ENCODE data around the gene AKAP13.
A peak's percentile ranks its signal among the peaks of the same experiment; 100 is the strongest.

AKAP13 gene

GRCh38 chr15:85619992-85620689, 239.7 kb downstream of the AKAP13 start:
- ChIA-PET POLR2A (no interaction called here), CTCF (interaction anchor here (1.2 to 1.3 kb wide), 2 partner anchors 12 to 110 kb away, joined by 3 read pairs; no protein-coding TSS in a partner anchor)
- TF ChIP-seq, protein P1, sequence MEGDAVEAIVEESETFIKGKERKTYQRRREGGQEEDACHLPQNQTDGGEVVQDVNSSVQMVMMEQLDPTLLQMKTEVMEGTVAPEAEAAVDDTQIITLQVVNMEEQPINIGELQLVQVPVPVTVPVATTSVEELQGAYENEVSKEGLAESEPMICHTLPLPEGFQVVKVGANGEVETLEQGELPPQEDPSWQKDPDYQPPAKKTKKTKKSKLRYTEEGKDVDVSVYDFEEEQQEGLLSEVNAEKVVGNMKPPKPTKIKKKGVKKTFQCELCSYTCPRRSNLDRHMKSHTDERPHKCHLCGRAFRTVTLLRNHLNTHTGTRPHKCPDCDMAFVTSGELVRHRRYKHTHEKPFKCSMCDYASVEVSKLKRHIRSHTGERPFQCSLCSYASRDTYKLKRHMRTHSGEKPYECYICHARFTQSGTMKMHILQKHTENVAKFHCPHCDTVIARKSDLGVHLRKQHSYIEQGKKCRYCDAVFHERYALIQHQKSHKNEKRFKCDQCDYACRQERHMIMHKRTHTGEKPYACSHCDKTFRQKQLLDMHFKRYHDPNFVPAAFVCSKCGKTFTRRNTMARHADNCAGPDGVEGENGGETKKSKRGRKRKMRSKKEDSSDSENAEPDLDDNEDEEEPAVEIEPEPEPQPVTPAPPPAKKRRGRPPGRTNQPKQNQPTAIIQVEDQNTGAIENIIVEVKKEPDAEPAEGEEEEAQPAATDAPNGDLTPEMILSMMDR (IDR thresholded peaks at IDR 0.05; ENCODE audit: insufficient read depth, low read length, missing control alignments) = no peak
- no peak for DNase-seq (ENCODE audit: low read depth, low spot score)
- peak overlapping the region; percentile 64 for H3K4me3 ChIP-seq (ENCODE audit: low read depth, low read length)

- ChIA-PET CTCF (interaction anchor here (1.3 kb wide), 1 partner anchor 12 kb away, joined by 3 read pairs; no protein-coding TSS in a partner anchor), POLR2A (no interaction called here)
- TF ChIP-seq, protein P1 (IDR thresholded peaks at IDR 0.05; ENCODE audit: insufficient read depth, low read length, missing control alignments) = no peak
- H3K4me3 ChIP-seq (ENCODE audit: low read depth, low read length) = peak overlapping the region; percentile 64
- no peak for DNase-seq (ENCODE audit: low read depth, low spot score)
Observed at GRCh38 chr15:85620690-85621049, 240.3 kb downstream of the AKAP13 start.

DNA sequence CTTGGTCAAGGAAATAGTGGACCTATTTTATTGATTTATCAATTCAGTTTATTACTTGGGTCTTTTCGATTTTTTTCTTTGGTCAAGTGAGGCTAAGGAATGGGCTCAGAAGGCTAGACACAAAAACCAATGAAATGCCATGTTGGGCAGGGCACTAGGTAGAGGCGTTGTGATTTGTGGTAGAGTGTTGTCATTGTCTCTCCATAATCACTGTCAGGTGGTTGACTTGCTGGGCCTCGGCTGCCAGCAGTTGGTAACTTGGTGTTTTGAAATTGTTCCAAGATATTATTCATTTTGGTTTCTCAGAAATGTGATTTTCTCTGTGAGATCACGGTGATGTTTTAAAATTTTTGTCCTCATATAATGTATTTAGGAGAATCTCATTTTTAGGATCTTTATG, 240.7 kb downstream of the AKAP13 start:
- TF ChIP-seq, protein P1 (IDR thresholded peaks at IDR 0.05; ENCODE audit: insufficient read depth, low read length, missing control alignments) = no peak
- ChIA-PET POLR2A (no interaction called here), CTCF (interaction anchor here (1.3 kb wide), 1 partner anchor 13 kb away, joined by 3 read pairs; no protein-coding TSS in a partner anchor)
- H3K4me3 ChIP-seq (ENCODE audit: low read depth, low read length) = peak overlapping the region; percentile 64
- no peak for DNase-seq (ENCODE audit: low read depth, low spot score)

- ChIA-PET CTCF (no interaction called here), POLR2A (no interaction called here)
- no peak for DNase-seq (ENCODE audit: low read depth, low spot score)
- TF ChIP-seq, protein P1 (IDR thresholded peaks at IDR 0.05; ENCODE audit: insufficient read depth, low read length, missing control alignments) = no peak
- H3K4me3 ChIP-seq (ENCODE audit: low read depth, low read length) = peak overlapping the region; percentile 37
Observed at GRCh38 chr15:85622221-85622831, 241.9 kb downstream of the AKAP13 start.

DNA sequence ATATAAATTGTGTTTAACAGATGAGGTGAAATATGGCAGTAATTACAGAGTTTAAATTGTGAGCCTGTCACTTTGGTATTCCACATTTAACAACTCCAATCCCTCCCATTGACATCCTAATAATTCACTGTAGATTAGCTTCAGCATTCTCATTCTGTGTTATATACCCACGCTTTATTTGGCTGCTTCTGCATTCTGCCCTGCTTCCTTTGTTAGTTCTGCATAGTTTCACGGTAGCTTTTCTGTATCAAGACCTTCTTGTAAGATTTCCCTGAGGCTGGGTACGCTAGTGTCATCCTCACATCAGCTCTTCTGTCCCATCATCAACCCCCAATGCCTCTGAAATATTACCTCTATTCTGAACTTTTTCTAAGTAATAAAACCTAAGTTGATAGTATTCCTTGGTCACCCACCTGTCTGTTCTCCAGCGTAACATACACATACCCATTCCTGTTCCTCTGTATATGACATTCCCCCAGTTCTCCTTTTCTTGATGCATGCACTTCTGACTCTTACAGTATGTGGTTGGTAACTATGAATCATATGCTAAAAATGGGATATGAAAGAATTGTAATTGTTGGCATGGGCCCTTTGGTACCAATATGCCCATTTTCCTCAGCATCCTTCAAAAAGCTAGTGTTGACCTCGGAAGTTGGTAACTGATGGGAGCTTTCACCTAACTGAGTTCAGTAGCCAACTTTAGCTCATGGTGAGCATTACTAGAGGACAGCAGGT, 243.1 kb downstream of the AKAP13 start:
- DNase-seq (ENCODE audit: low read depth, low spot score) = no peak
- TF ChIP-seq, protein P1 (IDR thresholded peaks at IDR 0.05; ENCODE audit: insufficient read depth, low read length, missing control alignments) = no peak
- CTCF ChIA-PET = interaction anchor here (0.7 to 1.3 kb wide), 5 partner anchors 17 to 138 kb away, joined by 3 to 4 read pairs (median 3); no protein-coding TSS in a partner anchor
- no peak overlapping the region for H3K4me3 ChIP-seq (ENCODE audit: low read depth, low read length)
- POLR2A ChIA-PET = interaction anchor here (0.9 kb wide), 1 partner anchor 16 kb away, joined by 3 read pairs; no protein-coding TSS in a partner anchor
